SIG-M5 treated with dmso at 0.1 percent for 504 hours (cell line): ENCODE measurements around the gene CRAMP1.

Source experiments
- DNase-seq: peaks from one replicate; lab custom pipeline; 2025; ENCODE audit not compliant: unreplicated experiment; lab: John Stamatoyannopoulos, UW

CRAMP1 gene

DNA sequence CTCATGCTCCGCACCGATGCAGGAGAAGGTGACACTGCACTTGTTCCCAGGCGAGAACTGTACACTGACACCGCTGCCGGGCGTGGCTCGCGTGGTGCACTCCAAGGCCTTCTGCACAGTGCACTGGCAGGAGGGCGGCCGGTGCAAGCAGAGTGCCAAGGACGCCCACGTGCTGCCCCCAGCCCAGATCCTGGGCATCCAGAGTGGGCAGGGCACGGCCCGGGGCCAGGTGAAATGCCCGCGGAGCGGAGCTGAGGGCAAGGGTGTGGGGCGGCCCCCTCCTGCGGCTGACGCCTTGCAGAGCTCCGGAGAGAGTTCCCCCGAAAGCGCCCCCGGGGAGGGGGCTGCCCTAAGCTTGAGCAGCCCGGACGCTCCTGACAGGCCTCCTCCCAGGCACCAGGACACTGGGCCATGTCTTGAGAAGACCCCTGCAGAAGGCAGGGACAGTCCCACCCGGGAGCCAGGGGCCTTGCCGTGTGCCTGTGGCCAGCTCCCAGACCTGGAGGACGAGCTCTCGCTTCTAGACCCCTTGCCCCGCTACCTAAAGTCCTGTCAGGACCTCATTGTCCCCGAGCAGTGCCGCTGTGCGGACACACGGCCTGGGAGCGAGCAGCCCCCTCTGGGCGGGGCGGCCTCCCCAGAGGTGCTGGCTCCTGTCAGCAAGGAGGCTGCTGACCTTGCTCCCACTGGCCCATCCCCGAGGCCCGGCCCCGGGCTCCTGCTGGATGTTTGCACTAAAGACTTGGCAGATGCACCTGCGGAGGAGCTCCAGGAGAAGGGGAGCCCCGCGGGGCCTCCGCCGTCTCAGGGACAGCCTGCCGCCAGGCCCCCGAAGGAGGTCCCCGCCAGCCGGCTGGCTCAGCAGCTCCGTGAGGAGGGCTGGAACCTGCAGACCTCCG, 44.0 kb downstream of the CRAMP1 start:
- no peak for DNase-seq

GRCh38 chr16:1656808-1657617, 44.9 kb downstream of the CRAMP1 start:
- no peak for DNase-seq

GRCh38 chr16:1657841-1658240, 45.7 kb downstream of the CRAMP1 start:
- no peak for DNase-seq

DNA sequence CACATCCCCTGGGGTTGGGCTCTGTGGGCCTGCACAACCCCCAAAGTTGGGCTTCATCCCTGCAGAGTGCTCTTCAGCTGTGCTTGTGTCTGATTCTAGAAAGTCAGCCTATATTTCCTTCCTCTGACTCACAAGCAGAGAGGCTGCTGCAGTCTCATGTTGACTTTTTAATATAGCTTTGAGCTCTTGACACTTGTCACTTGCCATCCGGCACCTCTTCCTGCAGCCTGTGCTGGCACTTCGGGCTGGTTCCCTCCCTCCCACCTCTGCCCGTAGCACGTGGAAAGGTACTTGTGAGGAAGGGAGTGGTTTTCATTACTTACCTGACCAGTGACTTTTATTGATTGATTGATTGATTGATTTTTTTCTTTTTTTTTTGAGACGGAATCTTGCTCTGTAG, 46.9 kb downstream of the CRAMP1 start:
- DNase-seq, result no peak

GRCh38 chr16:1661826-1662225, 49.7 kb downstream of the CRAMP1 start:
- DNase-seq, result no peak

GRCh38 chr16:1662543-1662942, 50.4 kb downstream of the CRAMP1 start:
- DNase-seq, result no peak

DNA sequence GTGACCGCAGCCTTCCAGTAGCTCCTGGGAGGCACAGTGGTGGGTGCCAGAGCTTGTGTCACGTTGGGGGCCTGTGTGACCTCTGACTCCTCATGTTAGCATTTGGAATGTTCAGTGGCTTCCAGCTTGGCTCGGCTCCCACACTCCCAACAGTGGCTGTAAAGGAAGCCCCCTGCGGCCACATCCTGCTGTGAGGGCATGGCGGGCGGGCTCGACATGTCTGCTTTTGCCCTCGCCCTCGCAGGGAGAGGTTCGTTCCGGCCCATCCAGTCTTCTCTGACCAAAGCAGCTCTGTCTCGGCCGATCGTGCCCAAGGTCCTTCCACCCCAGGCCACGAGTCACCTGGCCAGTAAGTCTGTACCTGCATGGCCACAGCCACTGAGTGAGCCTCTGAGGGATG, 53.7 kb downstream of the CRAMP1 start:
- DNase-seq, result no peak

- no peak for DNase-seq
These were observed 54.2 kb downstream of the CRAMP1 start for GRCh38 chr16:1666316-1666715.

DNA sequence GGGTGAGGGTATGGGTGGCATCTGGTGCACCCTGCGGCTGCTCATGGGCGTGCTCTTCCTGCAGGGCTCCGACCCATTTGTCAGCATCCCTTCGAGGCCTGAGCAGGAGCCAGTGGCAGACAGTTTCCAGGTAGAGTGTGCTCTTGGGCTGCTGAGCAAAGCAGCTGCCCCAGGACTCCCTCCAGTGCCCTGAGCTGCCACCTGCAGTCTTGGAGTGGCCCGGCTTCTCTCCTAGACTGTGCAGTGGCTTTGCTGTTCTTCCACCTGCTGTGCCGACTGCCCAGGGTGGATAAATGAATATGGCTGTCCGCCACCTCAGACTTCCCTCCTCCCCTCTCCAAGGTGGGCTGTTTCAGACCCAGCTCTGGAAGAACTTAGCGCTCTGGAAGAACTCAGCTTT, 55.1 kb downstream of the CRAMP1 start:
- no peak for DNase-seq

DNA sequence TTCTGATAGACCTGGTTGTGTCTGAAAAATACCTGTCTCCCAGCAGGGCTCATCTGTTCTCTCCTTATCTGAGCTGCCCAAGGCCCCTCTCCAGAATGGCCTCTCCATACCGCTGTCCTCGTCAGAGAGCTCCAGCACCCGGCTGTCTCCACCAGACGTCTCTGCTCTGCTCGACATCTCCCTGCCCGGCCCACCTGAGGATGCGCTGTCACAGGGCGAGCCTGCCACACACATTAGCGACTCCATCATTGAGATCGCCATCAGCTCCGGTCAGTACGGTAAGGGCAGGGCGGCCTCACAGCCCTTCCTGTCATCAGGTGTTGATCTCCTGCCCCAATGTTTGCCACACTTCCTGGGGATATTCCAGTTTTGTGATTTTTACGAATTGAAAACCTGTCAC, 55.8 kb downstream of the CRAMP1 start:
- no peak for DNase-seq

GRCh38 chr16:1668612-1669319, 56.6 kb downstream of the CRAMP1 start:
- no peak for DNase-seq

GRCh38 chr16:1669698-1670097, 57.5 kb downstream of the CRAMP1 start:
- no peak for DNase-seq

- no peak for DNase-seq
These were observed 58.2 kb downstream of the CRAMP1 start for GRCh38 chr16:1670371-1670770.

DNA sequence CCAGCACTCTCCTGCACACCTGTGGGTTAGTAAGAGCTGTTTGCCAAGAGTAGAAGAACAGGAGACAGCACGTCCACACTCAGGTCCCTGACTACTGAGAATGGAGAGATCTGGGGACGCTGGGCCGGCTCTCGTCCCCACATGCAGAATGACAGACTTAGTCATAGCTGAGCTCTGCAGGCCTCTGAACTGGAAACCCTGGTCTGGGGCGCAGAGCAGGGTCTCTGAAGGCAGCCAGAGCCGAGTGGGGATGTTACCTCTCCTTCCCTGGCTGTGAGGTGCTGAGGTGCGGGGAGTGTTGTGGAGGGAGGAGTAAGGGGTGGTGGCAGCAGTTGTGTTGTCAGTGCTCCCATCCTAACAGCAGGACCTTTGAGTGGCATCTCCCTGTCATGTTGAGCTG, 58.7 kb downstream of the CRAMP1 start:
- no peak for DNase-seq

- DNase-seq, result no peak
These were observed 61.4 kb downstream of the CRAMP1 start for GRCh38 chr16:1673424-1674151.

DNA sequence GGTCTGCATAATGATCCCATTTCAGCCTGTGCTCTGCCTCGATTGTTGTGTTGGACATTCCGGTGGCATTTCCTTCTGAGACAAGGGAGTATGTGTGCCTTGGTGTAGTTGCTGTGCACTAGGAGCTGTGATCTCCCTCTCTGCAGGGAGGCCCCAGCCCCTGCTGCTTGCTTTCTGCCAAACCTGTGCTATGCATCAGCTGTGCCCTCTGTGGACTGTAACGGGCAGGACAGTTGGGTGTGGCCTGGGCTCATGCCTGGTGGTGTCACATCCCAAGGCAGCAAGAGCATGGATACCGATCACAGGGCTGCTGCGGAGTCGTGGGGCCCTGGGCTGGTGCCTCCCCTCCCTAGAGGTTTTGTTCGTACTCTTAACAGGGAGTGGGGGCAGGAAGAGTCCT, 62.1 kb downstream of the CRAMP1 start:
- no peak for DNase-seq

DNA sequence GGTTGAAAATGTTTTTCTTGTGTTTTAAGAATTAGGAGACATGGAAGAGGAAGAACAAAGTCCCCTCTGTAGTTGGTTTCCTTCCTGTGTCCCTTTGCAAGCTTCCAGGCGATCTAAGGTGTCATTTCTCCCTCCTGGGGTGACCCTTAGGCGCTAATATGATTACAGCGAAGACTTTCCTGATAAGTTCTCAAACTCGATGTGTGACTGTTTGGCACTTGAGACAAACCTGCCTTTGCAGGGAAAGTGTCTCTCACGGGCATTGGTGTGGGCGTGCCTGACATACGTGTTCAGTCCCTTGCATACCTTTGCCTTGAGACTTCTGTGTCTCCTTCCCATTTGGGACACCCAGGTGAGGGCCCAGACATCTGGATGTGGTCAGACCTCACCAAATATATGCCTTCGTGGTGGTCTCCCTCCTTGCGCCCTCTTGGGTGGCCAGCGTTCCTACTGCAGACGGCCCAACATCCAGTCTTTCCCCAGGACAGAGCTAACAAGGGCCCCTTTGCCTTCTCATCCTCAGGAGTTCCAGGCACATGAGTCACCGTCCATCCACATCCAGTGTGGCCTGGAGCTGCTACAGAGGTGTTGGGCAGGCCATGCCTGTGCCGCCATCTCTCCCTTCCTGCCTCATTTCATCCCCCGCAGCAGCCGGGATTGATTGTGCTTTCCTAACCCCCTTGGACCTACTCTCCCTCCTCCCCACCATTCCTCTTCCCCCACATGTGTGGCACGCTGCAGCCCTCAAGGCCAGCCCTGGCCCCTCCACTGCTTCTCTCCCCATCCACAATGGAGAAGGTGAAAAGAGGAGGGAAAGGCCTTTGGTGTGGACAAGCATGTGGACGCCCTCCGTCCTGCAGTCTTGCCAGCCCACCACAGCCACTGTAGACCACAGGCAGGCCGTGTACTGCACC, 62.8 kb downstream of the CRAMP1 start:
- DNase-seq, result no peak

GRCh38 chr16:1676661-1677060, 64.5 kb downstream of the CRAMP1 start:
- no peak for DNase-seq

DNA sequence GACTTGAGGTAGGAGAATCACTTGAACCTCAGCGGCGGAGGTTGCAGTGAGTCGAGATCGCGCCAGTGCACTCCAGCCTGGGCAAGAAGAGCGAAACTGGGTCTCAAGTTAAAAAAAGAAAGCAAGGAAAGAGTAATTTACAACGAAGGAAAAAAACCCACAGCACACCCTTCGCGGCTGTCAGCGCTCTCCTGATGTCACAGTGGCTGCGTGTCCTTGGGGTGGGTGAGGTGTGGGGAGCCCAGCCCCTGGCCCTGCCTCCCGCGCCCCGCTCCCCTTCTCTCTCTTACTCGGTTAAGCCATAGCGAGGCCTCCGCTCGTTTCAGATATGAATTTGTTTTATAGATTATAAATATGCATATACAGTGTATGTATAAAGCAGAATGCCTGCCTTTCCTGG, 65.2 kb downstream of the CRAMP1 start:
- DNase-seq, result no peak

- peak; percentile 92 for DNase-seq
These were observed 65.9 kb downstream of the CRAMP1 start, which contains the start of gene JPT2 for GRCh38 chr16:1677942-1678499. Gene JPT2 (plus strand): TSS chr16:1678279. CDS start chr16:1678313, 34 bp downstream.
